HCT116 (cell line): Measurements from ENCODE around the gene SH3YL1. TPM values are rescaled to one million over a fixed set of nuclear protein-coding genes. Genes with fewer than 3 reads are reported as not detected.

ENCODE experiments used
- ATAC-seq: fragments of 200-7000 bp; cut with Tn5 transposase; 2 replicates; pipeline ENCODE4 v1.9.1; 2020; ENCODE audit warnings: mild to moderate bottlenecking, moderate library complexity
- BruUV-seq: library from RNA; stranded (reverse); fragments of 400-500 nt; replicated peaks from 2 replicates; lab custom pipeline; 2021; lab: Mats Ljungman, UMichigan
- CTCF ChIA-PET: fragments of 300-600 bp; sonication (Branson Sonifier 250); formaldehyde crosslinking; loops from one replicate; lab custom pipeline; 2021; ENCODE audit warnings: antibody characterized with exemption; lab: Charles Lee
- POLR2A ChIA-PET: fragments of 300-600, 350-600 bp; sonication (Branson Sonifier 250); formaldehyde crosslinking; loops from one replicate; lab custom pipeline; 2021; ENCODE audit warnings: antibody characterized with exemption; lab: Charles Lee
- RAD21 ChIA-PET, 2 experiments: fragments of 300-600 bp; sonication (Branson Sonifier 250); formaldehyde crosslinking; loops; one replicate each; lab custom pipeline; 2023; ENCODE audit warnings: low total read pairs in 2 of 2; ENCODE audit not compliant: uncharacterized antibody in 2 of 2, unreplicated experiment in 2 of 2, low non-redundant PET in 1 of 2; lab: Charles Lee
- DNase-seq: peaks from one replicate; pipeline ENCODE4 v3.0.0-alpha.2; 2010; ENCODE audit warnings: low read depth, low spot score
- H2AFZ ChIP-seq: fragments of 200-600 bp; shearing (Covaris generic), sonication (generic); 2 replicates; pipeline ENCODE4 v1.6.1; 2017; ENCODE audit warnings: low read depth, mixed run types, mixed read lengths, antibody characterized with exemption, low read length; ENCODE audit not compliant: poor library complexity, severe bottlenecking
- H3K27ac ChIP-seq: 2 replicates; pipeline ENCODE4 v1.5.1; 2012; ENCODE audit warnings: low read depth, low read length
- H3K27me3 ChIP-seq: fragments of 200-600 bp; sonication (generic); 2 replicates; pipeline ENCODE4 v1.6.1; 2016; ENCODE audit warnings: mixed run types, low read length, mixed read lengths; ENCODE audit not compliant: insufficient read depth
- H3K36me3 ChIP-seq, 2 experiments: fragments of 200-500 bp in 1 of 2; fragments of 200-600 bp in 1 of 2; sonication (Bioruptor generic) in 1 of 2; sonication (generic) in 1 of 2; 2 replicates each; pipeline versions ENCODE4 v1.5.1 to v1.6.1; 2014 to 2016; ENCODE audit warnings: low read length in 2 of 2, inconsistent platforms in 1 of 2, mixed read lengths in 1 of 2, mixed run types in 1 of 2; ENCODE audit not compliant: insufficient read depth in 2 of 2, control insufficient read depth in 1 of 2
- H3K4me1 ChIP-seq, 2 experiments: fragments of 200-600 bp in 1 of 2; sonication (generic) in 1 of 2; 2 replicates each; pipeline versions ENCODE4 v1.5.1 to v1.6.1; 2012 to 2017; ENCODE audit warnings: low read length in 2 of 2, inconsistent platforms in 1 of 2, mild to moderate bottlenecking in 1 of 2, mixed read lengths in 1 of 2, mixed run types in 1 of 2, moderate library complexity in 1 of 2; ENCODE audit not compliant: insufficient read depth in 2 of 2, control insufficient read depth in 1 of 2
- H3K4me2 ChIP-seq: fragments of 200-600 bp; sonication (generic); 2 replicates; pipeline ENCODE4 v1.6.1; 2017; ENCODE audit warnings: mixed run types, low read length, mixed read lengths
- H3K4me3 ChIP-seq, 2 experiments: fragments of 200-600 bp in 1 of 2; sonication (generic) in 1 of 2; replicated peaks in 1 of 2; 2 replicates each; pipeline ENCODE4 v1.5.1; 2011 to 2016; ENCODE audit warnings: low read length in 2 of 2, control low read depth in 1 of 2, low read depth in 1 of 2, mild to moderate bottlenecking in 1 of 2, mixed read lengths in 1 of 2, mixed run types in 1 of 2
- H3K79me2 ChIP-seq: fragments of 200-600 bp; sonication (generic); 2 replicates; pipeline ENCODE4 v1.6.1; 2017; ENCODE audit warnings: mild to moderate bottlenecking, mixed run types, low read length, moderate library complexity, mixed read lengths; ENCODE audit not compliant: insufficient read depth
- H3K9ac ChIP-seq: fragments of 200-600 bp; sonication (generic); 2 replicates; pipeline ENCODE4 v1.6.1; 2016; ENCODE audit warnings: low read length, mixed read lengths
- H3K9me2 ChIP-seq: fragments of 200-600 bp; sonication (generic), shearing (Covaris generic); 2 replicates; pipeline ENCODE4 v1.6.1; 2017; ENCODE audit warnings: mixed run types, mild to moderate bottlenecking, moderate library complexity; ENCODE audit not compliant: insufficient read depth
- H3K9me3 ChIP-seq, 2 experiments: fragments of 200-500 bp in 1 of 2; fragments of 200-600 bp in 1 of 2; sonication (Bioruptor generic) in 1 of 2; sonication (generic) in 1 of 2; 2 replicates each; pipeline ENCODE4 v1.6.1; 2014 to 2017; ENCODE audit warnings: low read length in 2 of 2, mixed read lengths in 2 of 2, inconsistent platforms in 1 of 2, low read depth in 1 of 2, mild to moderate bottlenecking in 1 of 2, mixed run types in 1 of 2, moderate library complexity in 1 of 2; ENCODE audit not compliant: control insufficient read depth in 1 of 2, insufficient read depth in 1 of 2
- H4K20me1 ChIP-seq: fragments of 200-600 bp; sonication (generic), shearing (Covaris generic); 2 replicates; pipeline ENCODE4 v1.6.1; 2017; ENCODE audit warnings: mixed run types, mild to moderate bottlenecking, moderate library complexity; ENCODE audit not compliant: insufficient read depth
- FOSL1 ChIP-seq: IDR thresholded peaks from 2 replicates; pipeline ENCODE4 v1.6.1; 2012; ENCODE audit warnings: low read depth
- POLR2A ChIP-seq: IDR thresholded peaks from 2 replicates; pipeline ENCODE4 v1.7.0; 2011; ENCODE audit warnings: borderline replicate concordance; ENCODE audit not compliant: insufficient read depth, insufficient read length; ENCODE audit errors: extremely low read depth
- RAD21 ChIP-seq: IDR thresholded peaks from 2 replicates; pipeline ENCODE4 v1.6.1; 2012; ENCODE audit warnings: low read depth, mild to moderate bottlenecking
- SIN3A ChIP-seq: IDR thresholded peaks from 2 replicates; pipeline ENCODE4 v1.6.1; 2012; ENCODE audit warnings: low read depth
- SP1 ChIP-seq: IDR thresholded peaks from 2 replicates; pipeline ENCODE4 v1.6.1; 2012; ENCODE audit warnings: low read depth
- TCF7L2 ChIP-seq: IDR thresholded peaks from 2 replicates; pipeline ENCODE4 v1.7.0; 2011; ENCODE audit warnings: borderline replicate concordance, inconsistent platforms; ENCODE audit not compliant: insufficient read depth, insufficient read length; ENCODE audit errors: extremely low read depth
- intact Hi-C: fragments of 100-400 bp; cut with micrococcal nuclease; formaldehyde crosslinking; loops from 2 replicates; pipeline ENCODE4 v1.10.0; 2022
- total RNA-seq: library from RNA; stranded (reverse); gene quantifications from one replicate; pipeline ENCODE4 v1.2.1, GENCODE V29; 2021; ENCODE audit not compliant: unreplicated experiment
- TF ChIP-seq, protein P1 (sequence below), 3 experiments: fragments of 200-600 bp in 1 of 3; sonication (generic) in 1 of 3; IDR thresholded peaks in 2 of 3; conservative IDR thresholded peaks in 1 of 3; 2 replicates each; pipeline ENCODE4 v1.5.1; 2012 to 2017; ENCODE audit warnings: low read depth in 2 of 3, low read length in 2 of 3, antibody characterized with exemption in 1 of 3, borderline replicate concordance in 1 of 3, control low read depth in 1 of 3, mild to moderate bottlenecking in 1 of 3, mixed read lengths in 1 of 3, mixed run types in 1 of 3, moderate library complexity in 1 of 3; ENCODE audit not compliant: insufficient read depth in 1 of 3

SH3YL1 gene
- total RNA-seq, 1 experiment from 2014 or later: 32.8 TPM

DNA sequence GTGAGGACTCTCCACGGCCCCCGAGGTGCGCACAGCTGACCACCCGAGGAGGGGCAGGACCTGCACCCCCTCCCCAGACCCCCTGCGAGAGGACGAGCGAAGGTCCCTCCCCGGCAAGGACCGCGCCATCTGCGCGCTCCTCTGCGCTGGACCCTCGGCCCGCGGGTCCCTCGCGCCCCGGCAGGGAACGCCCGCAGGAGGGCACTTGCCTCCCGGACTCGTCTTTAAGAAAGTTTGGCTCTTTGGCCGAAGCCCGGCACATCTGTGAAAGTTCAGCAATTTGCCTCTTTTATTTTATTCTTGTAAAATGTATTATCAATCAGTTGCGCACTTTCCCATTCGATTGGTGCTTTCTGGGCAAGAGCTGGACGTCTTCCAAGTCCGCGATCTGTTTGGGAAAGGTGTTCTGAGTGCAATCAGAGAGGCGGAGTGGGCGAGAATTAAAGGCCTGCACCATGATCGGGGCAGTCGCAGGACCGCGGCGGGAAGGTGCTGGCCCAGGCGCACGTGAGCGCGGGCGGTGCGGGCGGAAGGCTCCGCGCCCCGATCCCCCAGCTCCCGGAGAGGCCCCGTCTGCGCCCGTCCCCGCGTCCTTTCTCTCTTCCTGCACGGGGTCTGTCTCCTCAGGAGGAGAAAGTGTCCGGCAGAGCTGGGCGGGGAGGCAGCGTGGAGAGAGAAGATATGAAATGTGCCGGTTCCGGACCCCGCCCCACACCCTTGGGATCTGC is 25.7 kb upstream of the SH3YL1 start:
- H3K9ac ChIP-seq: no peak overlapping the region
- no peak for ATAC-seq
- DNase-seq: no peak
- BruUV-seq: no TSS peak
- H3K9me2 ChIP-seq: no peaks in the 10 kb centered on the region
- H3K27ac ChIP-seq: no peak overlapping the region
- no peak overlapping the region for H3K4me3 ChIP-seq
- no peaks in the 10 kb centered on the region for H3K9me3 ChIP-seq
- intact Hi-C loops: no loop called here
- TF ChIP-seq, protein P1, sequence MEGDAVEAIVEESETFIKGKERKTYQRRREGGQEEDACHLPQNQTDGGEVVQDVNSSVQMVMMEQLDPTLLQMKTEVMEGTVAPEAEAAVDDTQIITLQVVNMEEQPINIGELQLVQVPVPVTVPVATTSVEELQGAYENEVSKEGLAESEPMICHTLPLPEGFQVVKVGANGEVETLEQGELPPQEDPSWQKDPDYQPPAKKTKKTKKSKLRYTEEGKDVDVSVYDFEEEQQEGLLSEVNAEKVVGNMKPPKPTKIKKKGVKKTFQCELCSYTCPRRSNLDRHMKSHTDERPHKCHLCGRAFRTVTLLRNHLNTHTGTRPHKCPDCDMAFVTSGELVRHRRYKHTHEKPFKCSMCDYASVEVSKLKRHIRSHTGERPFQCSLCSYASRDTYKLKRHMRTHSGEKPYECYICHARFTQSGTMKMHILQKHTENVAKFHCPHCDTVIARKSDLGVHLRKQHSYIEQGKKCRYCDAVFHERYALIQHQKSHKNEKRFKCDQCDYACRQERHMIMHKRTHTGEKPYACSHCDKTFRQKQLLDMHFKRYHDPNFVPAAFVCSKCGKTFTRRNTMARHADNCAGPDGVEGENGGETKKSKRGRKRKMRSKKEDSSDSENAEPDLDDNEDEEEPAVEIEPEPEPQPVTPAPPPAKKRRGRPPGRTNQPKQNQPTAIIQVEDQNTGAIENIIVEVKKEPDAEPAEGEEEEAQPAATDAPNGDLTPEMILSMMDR (IDR thresholded peaks at IDR 0.05 in 2 of 3, conservative IDR thresholded peaks at IDR 0.05 in 1 of 3; ENCODE audit: borderline replicate concordance in 1 of 3, insufficient read depth in 1 of 3, low read depth in 2 of 3, low read length in 2 of 3): no peak
- no peak for TF ChIP-seq FOSL1
- TF ChIP-seq POLR2A: no peak
- no peak for TF ChIP-seq SIN3A
- no peak for TF ChIP-seq SP1
- no peak for TF ChIP-seq RAD21
- no peak for TF ChIP-seq TCF7L2
- H2AFZ ChIP-seq: no peak overlapping the region
- ChIA-PET CTCF (no interaction called here), RAD21 (no interaction called here), POLR2A (no interaction called here)
- H3K36me3 ChIP-seq: no peaks in the 10 kb centered on the region
- H3K4me2 ChIP-seq: no peak overlapping the region
- no peaks in the 10 kb centered on the region for H3K27me3 ChIP-seq
- H4K20me1 ChIP-seq: no peaks in the 10 kb centered on the region
- no peaks in the 10 kb centered on the region for H3K79me2 ChIP-seq
- no peaks in the 10 kb centered on the region for H3K4me1 ChIP-seq
